DMS53 treated with DMSO at 0.1 percent for 48 hours (cell line): Measurements from ENCODE around the gene RIN3.
"Not testable (repeated sequence)": the region's sequence is repeated elsewhere in the genome, so short reads cannot be mapped to it uniquely, and the experiment has no call there.

Source experiments
- DNase-seq: peaks from one replicate; lab custom pipeline; 2025; ENCODE audit not compliant: unreplicated experiment; lab: John Stamatoyannopoulos, UW

RIN3 gene

DNA sequence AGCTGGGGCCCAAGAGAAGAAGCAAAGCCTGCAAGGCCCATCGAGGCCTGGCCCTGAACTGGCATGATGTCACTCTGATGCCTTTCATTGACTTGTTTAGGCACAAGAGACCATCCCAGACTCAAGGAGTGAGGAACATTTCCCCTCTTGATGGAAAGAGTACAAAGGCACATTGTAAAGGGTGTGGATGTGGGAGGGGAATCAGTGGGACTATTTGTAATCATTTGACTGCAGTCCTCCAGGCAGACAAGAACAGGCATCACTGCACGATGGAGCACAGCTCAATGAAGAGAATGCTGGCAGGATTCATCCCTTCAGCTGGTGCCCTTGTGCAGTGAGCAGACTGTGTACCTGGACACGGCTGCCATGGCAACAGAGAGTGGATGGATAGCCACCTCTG lies 147.0 kb downstream of the RIN3 start:
- DNase-seq: no peak

DNA sequence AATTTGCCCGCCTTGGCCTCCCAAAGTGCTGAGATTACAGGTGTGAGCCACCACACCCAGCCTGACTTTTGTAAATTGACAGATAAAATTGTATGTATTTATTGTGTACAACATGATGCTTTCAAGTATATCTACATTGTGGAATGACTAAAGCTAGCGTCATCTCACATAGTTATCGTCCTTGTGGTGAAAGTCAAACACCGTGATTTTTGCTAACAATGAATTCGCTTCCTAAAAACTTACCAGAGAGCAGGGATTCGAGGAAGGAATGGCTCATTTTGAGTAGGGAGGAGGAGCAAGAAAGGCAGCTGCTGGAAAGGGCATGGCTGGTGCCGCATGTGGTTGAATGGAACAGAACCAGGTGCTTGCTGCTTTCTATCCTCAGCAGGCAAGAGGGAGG lies 149.5 kb downstream of the RIN3 start:
- no peak for DNase-seq

DNA sequence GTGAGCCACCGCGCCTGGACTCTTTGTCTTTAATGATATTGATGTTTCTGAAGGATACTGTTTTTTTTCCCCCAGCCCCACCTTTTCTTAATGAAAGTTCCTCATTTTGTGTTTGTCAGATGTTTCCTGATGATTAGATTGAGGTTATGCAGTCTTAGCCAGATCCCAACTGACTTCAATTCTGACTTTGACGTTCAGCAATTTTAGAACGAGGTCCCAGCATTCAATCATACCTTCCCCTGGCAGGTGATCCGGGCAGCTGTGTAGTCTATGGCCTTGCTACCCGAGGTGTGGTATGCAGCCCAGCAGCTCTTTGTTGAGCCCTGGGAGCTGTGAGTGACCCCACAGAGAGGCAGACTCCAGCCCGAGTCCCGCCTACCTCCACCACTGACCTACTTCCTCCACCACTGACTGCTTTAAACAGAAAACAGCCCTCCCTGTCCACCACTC lies 152.1 kb downstream of the RIN3 start:
- DNase-seq: no peak

DNA sequence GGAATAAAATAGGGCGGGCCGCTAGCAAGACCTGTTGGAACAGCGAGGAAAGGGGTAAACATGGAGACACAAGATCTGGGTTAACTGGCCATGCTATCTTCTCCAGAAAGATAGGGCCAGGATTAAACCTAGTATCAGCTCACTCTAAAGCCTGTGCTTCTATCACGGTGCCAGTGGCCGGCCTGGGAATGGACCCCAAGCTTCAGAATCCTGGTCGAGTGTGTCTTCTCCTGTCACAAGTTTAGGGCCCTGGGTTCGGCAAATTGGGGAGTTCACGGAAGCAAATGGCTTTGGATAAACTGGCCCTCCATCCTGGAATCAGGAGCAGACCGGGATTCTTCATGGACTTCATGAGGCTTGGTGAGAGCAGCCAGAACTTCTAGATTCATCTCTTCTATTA lies 152.7 kb downstream of the RIN3 start:
- no peak for DNase-seq

DNA sequence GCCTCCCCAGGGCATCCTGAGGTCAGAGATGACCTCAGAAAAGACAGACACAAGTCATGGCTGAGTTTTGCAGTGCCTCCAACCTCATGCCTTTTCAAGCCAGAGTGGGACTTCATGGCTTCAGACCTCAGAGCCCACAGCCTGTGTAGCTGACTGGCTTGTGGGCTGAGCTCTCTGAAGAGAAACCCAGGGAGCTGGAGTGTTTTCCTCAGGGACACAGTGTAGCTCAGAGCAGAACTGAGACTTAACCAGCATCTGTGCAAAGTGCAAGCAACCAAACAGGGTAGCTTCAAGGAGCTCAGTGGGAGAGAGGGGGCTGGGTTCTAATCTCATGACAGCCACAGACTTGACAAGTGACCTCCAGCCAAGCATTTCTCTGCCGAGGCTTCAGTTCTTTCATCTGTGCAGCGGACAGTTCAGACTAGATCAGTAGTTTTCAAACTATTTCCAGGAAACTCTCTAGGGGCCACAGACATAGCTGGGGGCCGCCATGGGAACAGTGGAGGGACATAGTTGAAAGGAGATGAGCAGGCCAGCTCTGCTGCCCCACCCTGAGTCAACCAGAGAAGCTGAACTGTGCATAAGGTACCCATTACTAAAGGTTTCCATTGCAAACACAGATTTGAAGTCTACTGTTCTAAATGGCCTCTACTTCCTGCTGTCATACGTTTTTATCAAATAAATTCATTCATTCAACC lies 154.8 kb downstream of the RIN3 start:
- no peak for DNase-seq

DNA sequence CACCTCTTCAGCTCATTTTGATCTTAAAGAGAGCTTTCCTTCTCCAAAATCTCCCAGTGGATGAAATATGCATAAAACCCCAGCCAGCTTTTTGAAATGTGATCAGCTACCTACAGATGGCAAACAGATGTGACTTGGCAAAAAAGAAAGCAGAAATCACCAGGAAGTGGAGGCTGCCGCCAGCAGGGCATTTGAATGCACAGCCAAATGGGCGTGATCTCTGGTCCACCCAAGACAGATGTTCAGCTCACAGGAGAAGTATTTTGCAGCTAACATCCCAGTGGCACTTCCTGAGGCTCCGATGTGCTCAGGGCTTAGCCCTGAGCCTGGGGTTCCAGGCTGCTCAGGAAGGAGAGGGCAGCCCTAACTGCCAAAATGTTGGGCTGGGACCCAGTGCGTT lies 156.6 kb downstream of the RIN3 start:
- no peak for DNase-seq

DNA sequence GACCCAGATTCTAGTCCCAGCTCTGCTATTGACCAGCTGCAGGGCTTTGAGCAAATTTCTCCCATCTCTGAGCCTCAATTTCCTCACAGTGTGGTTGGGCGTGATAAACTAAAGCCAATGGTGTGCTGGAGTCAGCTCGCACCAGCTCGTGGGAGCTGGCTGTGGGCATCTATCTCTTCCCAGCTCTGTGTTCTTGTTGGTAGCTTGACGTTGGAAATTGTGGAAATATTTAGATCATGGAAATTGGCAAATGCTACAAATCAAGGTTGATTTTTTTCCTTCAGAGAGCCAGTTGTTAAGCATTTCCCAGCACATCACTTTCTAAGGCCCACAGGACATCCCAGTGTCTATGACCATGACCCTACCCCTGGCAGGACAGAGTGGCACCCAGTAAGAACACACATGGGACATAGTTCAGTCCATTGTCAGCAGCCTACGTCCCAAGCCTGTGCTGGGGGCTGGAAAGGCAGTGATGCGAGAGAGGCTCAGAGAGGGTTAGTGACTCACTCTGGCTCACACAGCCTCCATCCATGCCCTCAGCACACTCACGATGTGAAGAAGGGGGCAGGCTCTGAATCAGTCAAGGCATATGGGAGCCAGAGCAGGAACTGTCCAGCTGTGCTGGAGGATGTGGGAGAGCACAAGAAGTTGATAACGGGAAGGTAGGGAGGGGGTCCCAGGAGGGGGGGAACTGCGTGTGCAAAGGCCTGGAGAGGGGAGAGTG lies 157.2 kb downstream of the RIN3 start:
- DNase-seq: no peak

DNA sequence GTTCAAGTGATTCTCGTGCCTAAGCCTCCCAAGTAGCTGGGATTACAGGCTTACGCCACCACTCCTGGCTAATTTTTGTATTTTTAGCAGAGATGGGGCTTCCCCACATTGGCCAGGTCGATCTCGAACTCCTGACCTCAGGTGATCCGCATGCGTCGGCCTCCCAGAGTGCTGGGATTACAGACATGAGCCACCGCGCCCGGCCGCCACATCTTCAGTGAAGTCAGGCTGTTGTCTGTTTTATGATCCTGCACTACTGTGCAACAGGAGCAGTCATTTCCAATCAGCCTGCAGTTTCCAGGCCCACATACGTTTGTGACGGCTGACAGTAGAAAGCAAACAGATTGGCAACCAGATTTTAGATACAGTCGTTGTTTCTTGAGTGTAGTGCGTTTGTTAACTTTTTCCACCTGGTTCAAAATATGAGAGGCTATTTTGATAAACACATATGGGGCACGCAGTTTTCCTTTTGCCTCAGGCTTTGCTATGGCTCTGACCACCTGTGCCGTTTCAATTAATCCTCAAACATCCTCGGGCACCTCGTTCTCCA lies 160.1 kb downstream of the RIN3 start:
- no peak for DNase-seq

DNA sequence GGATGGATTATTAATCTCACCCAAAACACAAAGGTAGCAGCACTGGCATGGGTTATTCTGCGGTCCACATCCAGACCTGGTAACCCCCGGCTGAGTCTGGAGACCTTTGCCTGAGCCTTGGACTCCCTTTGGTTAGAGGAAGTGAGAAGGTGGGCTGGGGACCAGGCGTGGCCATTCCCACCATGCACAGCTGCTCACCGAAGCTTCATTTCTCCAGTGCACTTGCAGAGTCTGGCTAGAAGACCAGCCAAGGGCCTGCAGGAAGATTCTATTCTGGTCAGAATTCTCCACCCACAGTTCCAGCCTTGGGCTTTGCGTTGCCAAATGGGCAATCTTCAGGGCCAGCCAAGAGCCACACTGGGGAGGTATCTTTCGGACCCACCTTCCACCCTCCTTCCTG lies 161.8 kb downstream of the RIN3 start:
- DNase-seq: no peak

DNA sequence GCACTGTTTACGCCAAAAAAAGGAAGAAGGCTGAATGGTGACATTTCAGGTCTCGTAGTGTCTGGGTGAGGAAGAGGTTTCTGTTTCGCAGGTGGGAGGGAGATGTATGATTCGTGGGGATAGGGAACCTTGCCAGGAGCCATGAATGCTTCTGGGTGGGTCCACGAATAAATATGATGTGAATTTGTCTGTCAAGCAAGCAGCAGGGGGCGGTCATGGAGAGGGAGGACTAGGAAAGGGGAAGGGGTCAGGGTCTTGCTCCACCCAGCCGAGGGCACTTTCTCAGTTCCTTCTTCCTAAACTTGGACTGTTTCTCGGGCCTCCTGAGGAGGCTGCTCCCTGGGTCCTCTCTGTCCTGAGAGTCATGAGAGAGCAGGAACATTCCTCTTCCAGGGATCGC lies 162.4 kb downstream of the RIN3 start:
- DNase-seq: no peak

DNA sequence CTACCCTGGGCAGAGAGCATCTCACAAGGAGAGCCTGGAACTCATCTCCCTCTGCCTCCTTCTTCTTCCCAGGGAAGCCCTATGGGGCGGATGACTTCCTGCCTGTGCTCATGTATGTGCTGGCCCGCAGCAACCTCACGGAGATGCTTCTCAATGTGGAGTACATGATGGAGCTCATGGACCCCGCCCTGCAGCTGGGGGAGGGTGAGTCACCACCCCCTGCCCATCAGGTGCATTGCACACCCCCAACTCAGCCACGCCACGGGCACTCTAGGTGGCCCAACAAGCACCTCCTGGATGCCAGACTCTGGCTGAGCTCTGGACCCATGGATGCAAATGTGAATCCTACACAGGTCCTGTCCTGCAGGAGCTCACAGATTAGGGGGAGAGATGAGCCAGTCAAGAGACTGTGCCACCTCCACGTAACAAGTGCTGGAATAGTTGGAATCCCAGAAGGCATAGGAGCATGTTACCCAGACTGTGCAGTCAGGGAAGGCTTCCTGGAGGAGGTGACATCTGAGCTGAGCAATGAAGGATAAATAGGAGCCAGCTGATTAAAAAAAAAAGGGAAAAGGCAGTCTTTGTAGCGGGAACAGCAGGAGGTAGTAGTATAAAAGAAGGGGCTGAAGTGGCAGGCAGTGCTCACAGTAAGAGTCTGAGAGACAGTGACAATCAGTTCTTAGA lies 163.0 kb downstream of the RIN3 start:
- no peak for DNase-seq

DNA sequence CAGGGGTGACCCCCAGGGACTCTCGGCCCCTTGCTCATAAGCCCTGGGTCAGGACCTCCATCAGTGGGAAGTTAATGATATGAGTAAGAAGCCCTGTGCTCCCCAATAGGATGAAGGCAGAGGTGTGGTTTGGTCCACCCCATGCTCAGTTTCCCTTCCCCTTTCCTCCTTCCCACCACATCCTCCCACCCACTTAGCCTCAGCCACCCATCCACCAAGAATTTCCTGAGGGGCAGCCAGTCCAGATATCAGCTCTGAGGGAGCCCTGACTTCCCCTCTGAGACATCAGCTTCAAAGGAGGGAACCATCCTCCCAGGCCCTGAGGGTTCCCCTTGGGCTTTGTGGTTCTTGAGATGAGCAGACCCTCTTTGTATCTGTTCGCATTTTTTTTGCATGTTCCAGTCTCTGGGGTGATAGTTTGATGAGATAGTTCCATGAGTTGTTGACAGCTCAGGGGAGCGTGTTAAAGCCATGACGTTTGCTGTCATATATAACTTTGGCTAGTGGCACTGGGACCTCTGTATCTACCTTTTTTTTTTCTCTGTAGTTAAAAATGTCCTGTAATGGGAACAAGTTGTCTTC lies 163.6 kb downstream of the RIN3 start:
- DNase-seq: no peak

DNA sequence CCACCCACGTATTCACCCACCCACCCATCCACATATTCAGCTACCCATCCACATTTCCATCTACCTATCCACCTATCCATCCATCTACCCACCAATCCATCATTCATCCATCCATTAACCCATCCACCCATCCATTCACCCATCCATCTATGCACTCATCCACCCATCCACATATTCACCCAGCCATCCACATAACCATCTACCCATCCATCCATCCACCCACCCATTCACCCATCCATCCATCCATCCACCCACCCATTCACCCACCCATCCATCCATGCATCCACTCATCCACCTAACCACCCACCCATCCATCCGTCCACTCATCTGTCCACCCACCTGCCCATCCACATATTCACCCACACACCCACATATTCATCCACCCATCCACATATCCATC lies 164.4 kb downstream of the RIN3 start:
- DNase-seq: no peak

DNA sequence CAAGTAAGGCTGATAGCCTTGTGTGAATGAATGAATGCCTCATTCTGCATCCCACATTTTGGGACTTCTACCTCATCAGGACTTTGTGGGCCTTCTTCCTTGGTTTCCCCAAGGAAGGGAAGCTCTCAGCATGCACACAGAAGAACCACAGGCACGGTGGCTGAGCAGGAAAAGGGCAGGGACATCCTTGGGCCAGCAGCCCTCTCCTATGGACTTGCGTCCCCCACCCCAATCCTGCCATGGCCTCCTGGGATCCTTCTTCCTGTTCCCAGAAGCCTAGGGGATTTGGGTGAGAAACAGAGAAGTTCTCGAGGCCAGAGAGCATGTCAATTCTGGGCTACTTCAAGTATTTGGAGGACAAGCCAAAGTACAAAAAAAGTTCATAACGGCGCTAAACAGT lies 165.2 kb downstream of the RIN3 start:
- DNase-seq: no peak

DNA sequence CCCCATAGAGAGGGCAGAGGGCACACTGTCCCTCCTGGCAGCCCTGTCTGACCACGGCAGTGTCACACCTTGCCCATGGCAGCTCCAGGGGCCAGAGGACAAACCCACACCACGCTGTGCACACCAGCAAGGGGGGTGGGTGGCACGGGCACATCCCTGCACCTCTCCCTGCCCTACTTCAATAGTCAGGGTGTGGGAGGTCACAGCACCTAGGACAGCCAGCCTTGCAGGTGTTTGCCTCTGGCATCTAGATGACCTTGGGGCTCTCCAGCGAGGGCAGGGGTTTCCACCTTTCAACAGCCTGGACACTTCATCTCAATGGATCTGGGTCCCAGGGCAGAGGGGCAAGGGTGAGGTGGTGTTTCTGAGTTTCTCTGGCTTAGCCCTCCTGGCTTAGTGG lies 165.7 kb downstream of the RIN3 start:
- DNase-seq: no peak

DNA sequence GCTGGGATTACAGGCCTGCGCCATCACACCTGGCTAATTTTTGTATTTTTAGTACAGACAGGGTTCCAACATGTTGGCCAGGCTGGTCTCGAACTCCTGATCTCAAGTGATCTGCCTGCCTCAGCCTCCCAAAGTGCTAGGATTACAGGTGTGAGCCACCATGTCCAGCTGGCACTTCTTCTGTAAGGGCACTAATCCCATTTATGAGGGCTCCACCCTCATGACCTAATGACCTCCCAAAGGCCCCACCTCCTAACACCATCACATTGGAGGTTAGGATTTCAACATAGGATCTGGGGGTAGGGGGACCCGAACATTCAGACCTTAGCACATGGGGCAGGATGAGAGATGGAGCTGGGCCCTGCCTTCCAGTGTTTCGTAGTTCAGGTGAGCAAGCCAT lies 166.7 kb downstream of the RIN3 start:
- DNase-seq: not testable (repeated sequence)

DNA sequence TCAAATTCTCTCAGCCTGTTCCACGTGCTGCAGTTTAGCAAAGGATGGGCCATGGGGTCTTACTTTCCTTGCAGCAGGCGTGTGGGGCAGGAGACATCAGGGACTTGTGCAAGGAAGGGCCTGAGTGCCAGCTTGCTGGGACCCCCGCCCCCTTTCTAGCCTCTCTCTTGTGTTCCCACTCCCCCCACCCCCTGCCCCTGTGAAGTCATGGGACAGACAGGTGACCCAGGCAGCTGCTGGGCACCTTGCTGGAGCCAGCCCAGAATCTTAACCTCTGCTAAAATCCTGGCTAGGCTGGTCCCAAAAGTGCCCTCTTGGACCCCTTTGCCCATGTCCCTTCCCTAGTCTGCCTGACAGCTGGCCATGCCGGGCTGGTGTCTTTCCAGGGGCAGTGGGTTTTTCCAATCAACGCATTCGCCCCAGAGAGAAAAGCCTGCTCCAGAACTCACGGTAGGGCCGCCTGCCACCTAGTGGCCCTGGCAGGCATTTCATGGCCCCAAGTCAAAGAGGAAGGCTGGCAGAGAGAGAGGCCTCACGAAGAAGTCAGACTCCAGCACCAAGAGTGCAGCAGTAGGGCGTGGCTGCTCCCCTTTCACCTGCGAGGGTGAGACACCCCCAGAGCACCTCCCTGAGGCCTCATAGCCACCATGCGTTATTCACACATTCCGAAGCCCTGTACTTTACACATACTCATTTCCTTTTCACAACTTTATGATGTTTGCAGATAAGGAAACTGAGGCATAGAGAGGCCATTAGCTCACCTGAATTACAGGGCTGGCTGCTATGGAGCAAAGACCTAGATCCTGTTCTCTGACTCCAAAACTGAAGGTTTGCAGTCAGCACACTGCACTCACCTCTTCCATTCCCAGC lies 167.4 kb downstream of the RIN3 start:
- DNase-seq: no peak

DNA sequence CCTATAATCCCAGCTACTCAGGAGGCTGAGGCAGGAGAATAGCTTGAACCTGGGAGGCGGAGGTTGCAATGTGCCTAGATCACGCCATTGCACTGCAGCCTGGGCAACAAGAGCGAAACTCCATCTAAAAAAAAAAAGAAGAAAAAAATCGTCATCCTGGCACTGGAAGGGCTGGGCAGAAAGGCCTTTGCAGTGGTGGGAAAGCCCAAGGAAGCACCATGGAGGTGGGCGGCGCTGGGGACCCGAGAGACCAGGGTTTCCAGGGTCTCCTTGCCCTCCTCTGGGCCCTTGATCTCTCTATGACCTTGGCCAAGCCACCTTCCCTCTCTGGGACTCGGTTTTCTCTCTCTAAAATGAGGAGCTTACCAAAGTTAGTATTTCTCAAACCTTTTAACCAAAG lies 169.5 kb downstream of the RIN3 start:
- DNase-seq: no peak

DNA sequence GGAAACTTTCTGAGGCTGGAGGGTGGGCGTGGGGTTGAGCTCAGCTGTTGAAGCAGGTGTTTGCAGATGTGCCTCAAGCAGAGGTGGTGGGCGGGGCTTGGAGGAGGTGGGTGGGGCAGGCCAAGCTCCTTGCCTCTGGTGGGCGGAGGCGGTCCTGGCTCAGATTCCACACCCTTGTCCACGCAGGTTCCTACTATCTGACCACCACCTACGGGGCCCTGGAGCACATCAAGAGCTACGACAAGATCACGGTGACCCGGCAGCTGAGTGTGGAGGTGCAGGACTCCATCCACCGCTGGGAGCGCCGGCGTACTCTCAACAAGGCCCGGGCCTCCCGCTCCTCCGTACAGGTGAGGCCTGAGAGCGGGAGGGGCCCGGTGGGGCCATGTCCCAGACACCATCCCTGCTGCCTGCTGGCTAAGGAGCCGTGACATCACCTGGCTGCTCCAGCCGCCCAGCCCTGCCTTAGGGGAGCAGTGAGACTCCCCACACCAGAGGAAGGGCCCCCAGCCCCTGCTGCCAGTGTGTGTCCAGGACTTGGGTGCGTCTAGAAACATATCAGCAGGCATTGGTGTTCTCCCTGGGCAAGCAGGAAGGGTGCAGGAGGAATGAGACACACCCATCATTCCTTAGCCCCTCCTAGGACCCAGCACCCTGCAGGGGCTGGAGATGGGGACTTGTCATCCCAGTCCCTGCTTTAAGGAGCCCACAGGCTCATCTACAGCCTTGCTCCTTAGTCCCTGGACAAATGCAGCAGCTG lies 171.4 kb downstream of the RIN3 start:
- no peak for DNase-seq

DNA sequence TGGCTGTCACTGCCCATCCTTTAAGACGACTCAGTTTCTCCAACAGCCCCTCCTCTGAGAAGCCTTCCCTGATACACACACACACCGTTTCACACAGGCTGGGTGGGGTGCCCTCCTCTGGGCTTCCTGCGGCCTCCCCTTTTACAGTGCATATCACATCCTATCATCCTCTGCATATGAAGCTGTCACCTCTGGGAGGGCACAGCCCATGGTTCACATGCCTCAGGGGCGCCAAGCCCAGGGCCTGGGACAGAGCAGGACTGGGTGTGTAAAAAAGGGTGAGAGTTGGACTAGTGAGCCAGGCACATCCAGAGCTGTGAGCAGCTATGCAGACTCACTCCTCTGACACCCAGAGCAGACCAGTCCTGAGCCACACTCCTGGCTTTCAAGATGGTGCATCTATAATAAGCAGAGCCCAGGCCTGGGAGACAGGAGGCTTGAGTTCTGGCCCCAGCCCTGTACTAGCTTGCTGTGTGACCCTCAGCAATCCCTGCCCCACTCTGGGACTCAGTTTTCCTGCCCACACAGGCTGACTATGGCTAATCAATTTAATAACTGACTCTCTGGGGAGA lies 172.3 kb downstream of the RIN3 start:
- no peak for DNase-seq
